Left lobe of liver (tissue), 2 donors: Measurements from ENCODE around the gene ADAMTS4. TPM values are rescaled to one million over a fixed set of nuclear protein-coding genes. Genes with fewer than 3 reads are reported as not detected.

Experiments
- ATAC-seq: fragments of 200-7000 bp; cut with Tn5 transposase; one replicate; pipeline ENCODE4 v1.9.1; 2020; ENCODE audit warnings: mild to moderate bottlenecking, moderate library complexity
- DNase-seq: peaks from one replicate; pipeline ENCODE4 v3.0.0-alpha.2; 2020; ENCODE audit warnings: low spot score
- total RNA-seq: library from RNA; stranded (reverse); gene quantifications from one replicate; pipeline ENCODE4 v1.2.1, GENCODE V29; 2021
- donor health status: DM: no; HTN: no; CAD: no; lungs with moderate emphysema.
- donor health status: DM: no; HTN: yes; CAD: no.

The ADAMTS4 gene
- total RNA-seq, 1 donor from 2014 or later: 1.1 TPM

- ATAC-seq: no peak
- DNase-seq: no peak
These were observed 509 bp downstream of the ADAMTS4 start for GRCh38 chr1:161198194-161198896.

DNA sequence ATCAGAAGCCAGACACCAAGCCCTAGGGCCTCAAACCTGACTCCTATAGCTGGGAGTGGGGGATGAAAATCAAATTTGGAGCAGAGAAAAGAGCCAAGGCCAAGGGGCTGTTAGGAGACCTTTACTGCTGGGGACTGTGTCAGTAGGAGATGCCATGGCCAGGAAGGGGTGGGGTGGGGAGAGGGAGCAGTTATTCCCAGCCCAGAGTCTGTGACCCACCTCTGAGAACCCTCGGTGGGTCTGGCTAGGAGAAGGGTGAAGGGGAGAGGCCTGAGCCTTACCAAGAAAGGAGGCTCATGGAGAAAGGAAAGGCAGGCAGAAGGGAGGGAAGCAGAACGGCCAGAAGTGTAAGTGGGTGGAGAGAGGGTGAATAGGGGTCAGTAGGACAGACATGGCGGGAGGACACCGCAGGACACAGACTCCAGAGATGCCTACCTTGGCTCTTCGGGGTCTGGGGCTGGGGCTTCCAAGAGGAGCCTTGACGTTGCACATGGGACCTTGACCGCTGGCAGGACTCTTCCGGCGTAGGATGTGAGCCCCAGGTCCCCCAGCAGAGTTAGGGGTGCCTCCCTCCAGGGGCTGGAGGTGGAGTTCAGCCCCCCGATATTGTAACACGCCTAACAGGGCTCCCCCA is 1.2 kb downstream of the ADAMTS4 start:
- DNase-seq (no peak), ATAC-seq (no peak)

- ATAC-seq: no peak
- DNase-seq: no peak
These were observed 2.1 kb downstream of the ADAMTS4 start for GRCh38 chr1:161196521-161197451.

DNA sequence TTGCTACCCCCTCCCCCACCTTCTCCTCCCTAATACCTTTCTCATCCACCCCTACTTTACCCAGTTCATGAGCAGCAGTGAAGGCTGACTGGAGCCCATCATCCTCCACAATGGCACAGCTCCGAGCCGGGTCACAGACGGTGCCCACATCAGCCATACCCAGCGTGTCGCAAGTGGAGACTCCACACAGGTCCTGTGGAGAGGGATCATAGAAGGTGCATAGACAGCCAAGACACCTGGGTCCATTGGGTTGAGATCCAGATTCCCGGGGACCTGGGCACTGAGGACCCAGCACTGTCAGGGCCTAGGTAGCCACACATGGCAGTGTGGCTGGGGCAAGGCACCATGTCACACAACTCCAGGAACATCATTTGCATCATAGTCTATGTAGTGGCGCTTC is 2.7 kb downstream of the ADAMTS4 start:
- DNase-seq: no peak
- ATAC-seq: no peak

- DNase-seq (no peak), ATAC-seq (no peak)
These were observed 3.7 kb downstream of the ADAMTS4 start for GRCh38 chr1:161195171-161195570.

- ATAC-seq (peak; percentile 91), DNase-seq (peak; percentile 94)
These were observed 5.2 kb downstream of the ADAMTS4 start for GRCh38 chr1:161193561-161194235.

DNA sequence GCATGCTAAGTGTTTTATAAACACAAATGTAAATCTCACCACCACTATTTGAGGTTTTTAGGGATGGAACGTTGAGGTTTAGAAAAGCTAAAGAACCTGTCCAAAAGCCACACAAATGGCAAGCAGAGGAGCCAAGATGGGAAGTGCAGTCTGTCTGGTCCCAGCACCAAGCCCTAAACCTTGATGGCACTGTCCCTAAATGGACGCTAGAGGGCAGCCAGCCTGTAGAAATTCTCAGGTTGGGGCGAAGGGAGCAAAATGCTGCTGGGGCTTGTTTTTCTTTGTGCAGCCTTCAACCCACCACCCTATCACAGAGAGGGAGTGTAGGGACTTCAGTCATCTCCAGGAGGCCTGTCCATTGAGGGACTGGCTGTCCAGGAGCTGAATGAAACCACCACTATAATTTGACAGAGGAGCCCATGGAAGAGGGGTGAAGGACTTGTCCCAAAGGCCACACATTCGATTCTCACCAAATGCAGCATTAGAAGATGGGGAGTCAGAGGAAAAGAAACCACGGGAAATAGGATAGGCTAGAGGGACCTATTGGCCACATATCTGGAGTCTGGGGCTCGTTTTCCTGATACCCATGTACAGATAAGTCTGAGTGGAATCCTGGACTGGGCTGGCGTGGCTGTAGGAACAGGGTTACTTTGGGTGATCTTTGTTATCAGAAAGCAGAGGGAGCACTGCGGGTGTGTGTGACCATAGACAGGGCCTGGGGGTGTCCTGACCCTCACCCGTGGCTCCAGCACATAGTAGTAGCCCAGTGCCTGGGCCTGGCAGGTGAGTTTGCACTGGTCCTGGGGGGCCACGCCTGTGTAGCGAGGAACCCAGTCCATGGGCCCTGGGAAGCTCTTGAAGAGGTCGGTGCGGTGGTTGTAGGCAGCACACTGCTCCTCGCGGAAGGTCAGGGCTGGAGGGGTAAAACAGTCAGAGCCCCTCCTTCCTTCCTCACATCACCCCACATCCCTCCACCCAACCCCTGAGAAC is 6.1 kb downstream of the ADAMTS4 start:
- DNase-seq: peak; percentile 73
- ATAC-seq: peak; percentile 72

- ATAC-seq (no peak), DNase-seq (no peak)
These were observed 6.9 kb downstream of the ADAMTS4 start for GRCh38 chr1:161191971-161192370.

DNA sequence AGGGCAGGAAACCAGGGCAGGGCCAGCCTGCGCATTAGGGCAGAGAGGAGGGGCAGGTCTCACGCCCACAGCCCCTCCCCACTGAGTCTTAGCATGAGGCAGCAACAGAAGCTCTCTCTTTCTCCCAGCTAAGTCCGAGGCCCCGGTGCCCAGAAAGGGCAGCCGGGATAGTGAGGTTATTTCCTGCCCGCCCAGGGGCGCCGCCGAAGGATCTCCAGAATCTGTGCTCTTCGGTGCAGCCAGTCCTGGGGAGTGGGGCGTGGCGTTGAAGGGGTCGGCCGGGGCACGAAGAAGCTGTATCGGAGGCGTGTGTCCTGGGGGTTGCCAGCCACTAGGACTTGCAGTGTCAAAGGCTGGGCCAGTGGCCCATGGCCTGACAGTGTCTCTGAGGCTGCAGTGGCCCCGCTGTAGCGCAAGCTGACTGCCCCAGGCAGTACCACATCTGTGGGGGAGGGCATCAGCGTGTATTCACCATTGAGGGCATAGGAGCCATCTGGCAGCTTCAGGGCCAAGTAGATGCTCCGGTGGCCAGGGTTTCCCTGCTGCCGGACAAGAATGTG is 7.8 kb downstream of the ADAMTS4 start:
- DNase-seq: no peak
- ATAC-seq: no peak

- ATAC-seq: no peak
- no peak for DNase-seq
These were observed 9.8 kb downstream of the ADAMTS4 start for GRCh38 chr1:161189036-161189435.

DNA sequence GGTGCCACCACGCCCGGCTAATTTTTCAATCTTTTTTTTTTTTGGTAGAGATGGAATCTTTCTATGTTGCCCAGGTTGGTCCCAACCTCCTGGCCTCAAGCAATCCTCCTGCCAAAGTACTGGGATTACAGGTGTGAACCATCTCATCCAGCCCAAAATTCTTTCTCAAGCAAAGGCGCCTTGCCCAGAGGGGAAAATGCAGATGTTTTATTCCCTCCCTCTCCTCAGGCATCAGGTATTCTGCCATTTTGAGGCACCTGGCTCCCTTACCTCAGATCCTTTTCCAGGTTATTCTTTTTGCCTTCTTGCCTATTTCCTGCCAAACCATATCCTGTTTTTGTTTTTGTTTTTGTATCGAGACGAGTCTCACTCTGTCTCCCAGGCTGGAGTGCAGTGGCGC is 10.5 kb downstream of the ADAMTS4 start:
- DNase-seq: no peak
- no peak for ATAC-seq

DNA sequence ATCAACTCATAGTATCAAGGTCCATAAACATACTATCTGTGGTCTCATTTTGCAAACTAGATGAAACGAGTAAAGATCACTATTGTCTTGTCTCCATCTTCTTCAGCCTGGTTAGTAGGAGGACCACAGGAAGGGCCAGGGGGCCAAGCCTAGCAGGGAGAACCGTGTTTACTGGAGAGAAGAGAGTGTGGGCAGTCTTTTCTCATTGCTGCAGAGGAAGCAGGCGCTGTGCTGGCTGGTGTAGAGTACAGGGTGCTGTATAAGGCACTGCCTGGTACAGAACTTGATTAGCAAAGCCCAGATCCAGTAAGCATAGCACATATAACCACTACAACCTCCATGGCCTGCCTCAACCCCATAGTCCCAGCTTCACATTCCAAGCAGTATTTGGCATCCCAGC is 11.5 kb downstream of the ADAMTS4 start:
- no peak for ATAC-seq
- no peak for DNase-seq

GRCh38 chr1:161185732-161186311 is 13.0 kb downstream of the ADAMTS4 start:
- ATAC-seq: peak; percentile 24

DNA sequence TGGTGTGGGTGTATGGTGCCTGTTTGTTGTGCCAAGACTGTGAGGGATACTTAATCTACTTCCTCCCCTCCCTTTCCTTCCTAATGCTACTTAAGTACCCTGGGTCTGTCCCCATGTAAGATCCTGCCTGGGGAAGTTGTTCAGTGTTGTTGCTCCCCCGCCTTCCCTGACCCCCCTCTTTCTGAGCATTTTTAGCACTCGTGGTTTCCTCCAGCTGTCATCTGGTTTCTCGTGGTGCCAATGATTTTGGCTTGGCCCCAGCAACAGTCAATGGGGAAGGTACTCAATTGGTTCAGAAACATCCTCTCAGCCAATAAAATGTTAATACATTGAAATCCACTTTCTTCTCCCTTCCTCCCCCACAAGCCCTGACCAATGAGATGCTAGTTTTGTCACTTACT is 13.6 kb downstream of the ADAMTS4 start:
- ATAC-seq (peak; percentile 76), DNase-seq (no peak)

More at GRCh38 chr1:161185732-161186311, 13.0 kb downstream of the ADAMTS4 start:
- no peak for DNase-seq

- no peak for ATAC-seq
- no peak for DNase-seq
These were observed 16.6 kb downstream of the ADAMTS4 start for GRCh38 chr1:161182214-161182613.

GRCh38 chr1:161180639-161181038 is 18.2 kb downstream of the ADAMTS4 start:
- no peak for DNase-seq
- ATAC-seq: no peak

GRCh38 chr1:161179698-161180097 is 19.2 kb downstream of the ADAMTS4 start:
- DNase-seq: no peak
- ATAC-seq: no peak

DNA sequence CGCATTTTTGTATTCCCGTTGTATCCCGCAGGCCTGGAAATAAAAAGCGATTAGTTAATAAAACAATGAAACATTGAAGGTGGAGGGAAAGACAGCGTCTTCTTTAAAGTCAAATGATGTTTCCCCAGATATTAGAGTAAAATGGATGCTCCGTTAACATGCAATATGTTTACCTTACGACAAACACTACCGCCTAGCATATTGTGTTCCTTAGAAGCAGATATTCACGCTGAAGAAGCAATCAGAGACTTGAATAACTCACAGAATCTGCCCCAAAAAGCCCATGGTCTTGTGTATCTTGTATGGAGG is 21.0 kb downstream of the ADAMTS4 start:
- DNase-seq (no peak), ATAC-seq (no peak)
